Spleen (tissue), 7 donors: ENCODE results near the gene G6PD.

Source experiments
- POLR2A ChIP-seq, 3 donors: fragments of 450-650 bp; IDR thresholded peaks; one replicate each; pipeline ENCODE4 v1.5.1; 2017; ENCODE audit warnings: antibody characterized with exemption in 3 of 3, mild to moderate bottlenecking in 1 of 3
- POLR2AphosphoS5 ChIP-seq, 3 donors: sonication (generic); formaldehyde crosslinking; IDR thresholded peaks; one replicate each; pipeline ENCODE4 v1.5.1; 2017; ENCODE audit warnings: antibody characterized with exemption in 3 of 3
- TF ChIP-seq, protein P1 (sequence below), 11 experiments: fragments of 200-600 bp in 7 of 11; fragments of 450-650 bp in 4 of 11; sonication (generic) in 4 of 11; IDR thresholded peaks in 8 of 11; conservative IDR thresholded peaks in 3 of 11; 1 replicate in 7 of 11; 2 replicates in 4 of 11; pipeline versions ENCODE4 v1.4.0 to v1.8.0; 2016 to 2021; ENCODE audit warnings: antibody characterized with exemption in 11 of 11, inconsistent platforms in 4 of 11, mild to moderate bottlenecking in 1 of 11
- donor health status: DM: no; HTN: no; CAD: no; lungs with moderate emphysema.
- donor health status: DM: no; HTN: no; CAD: no.
- donor health status: DM: no; HTN: no; CAD: no.

- TF ChIP-seq POLR2A (IDR thresholded peaks at IDR 0.05) (no peak), POLR2AphosphoS5 (IDR thresholded peaks at IDR 0.05) (no peak)
- TF ChIP-seq, protein P1, sequence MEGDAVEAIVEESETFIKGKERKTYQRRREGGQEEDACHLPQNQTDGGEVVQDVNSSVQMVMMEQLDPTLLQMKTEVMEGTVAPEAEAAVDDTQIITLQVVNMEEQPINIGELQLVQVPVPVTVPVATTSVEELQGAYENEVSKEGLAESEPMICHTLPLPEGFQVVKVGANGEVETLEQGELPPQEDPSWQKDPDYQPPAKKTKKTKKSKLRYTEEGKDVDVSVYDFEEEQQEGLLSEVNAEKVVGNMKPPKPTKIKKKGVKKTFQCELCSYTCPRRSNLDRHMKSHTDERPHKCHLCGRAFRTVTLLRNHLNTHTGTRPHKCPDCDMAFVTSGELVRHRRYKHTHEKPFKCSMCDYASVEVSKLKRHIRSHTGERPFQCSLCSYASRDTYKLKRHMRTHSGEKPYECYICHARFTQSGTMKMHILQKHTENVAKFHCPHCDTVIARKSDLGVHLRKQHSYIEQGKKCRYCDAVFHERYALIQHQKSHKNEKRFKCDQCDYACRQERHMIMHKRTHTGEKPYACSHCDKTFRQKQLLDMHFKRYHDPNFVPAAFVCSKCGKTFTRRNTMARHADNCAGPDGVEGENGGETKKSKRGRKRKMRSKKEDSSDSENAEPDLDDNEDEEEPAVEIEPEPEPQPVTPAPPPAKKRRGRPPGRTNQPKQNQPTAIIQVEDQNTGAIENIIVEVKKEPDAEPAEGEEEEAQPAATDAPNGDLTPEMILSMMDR (IDR thresholded peaks at IDR 0.05 in 8 of 11, conservative IDR thresholded peaks at IDR 0.05 in 3 of 11): no peak
Measured at GRCh38 chrX:154549766-154550165, 3.1 kb upstream of the G6PD start.
